K562 (cell line): ENCODE measurements around the gene ALKBH7. TPM values are rescaled to one million over a fixed set of nuclear protein-coding genes. Genes with fewer than 3 reads are reported as not detected.

Experiments
- BMI1 ChIP-seq: fragments of 150-350 bp; IDR thresholded peaks from 2 replicates; pipeline ENCODE4 v1.6.1; 2014; ENCODE audit warnings: low read length
- CBFA2T3 ChIP-seq: fragments of 450-650 bp; IDR thresholded peaks from 2 replicates; pipeline ENCODE4 v1.6.1; 2017
- CBX5 ChIP-seq: IDR thresholded peaks from 2 replicates; pipeline ENCODE4 v1.6.1; 2014; ENCODE audit warnings: low read depth, borderline replicate concordance
- CREM ChIP-seq: IDR thresholded peaks from 2 replicates; pipeline ENCODE4 v1.6.1; 2014; ENCODE audit warnings: antibody characterized with exemption, low read depth
- FOXA3 ChIP-seq, 2 experiments: fragments of 450-650 bp in 1 of 2; sonication (generic) in 1 of 2; formaldehyde crosslinking; IDR thresholded peaks in 1 of 2; conservative IDR thresholded peaks in 1 of 2; 2 replicates each; pipeline versions ENCODE4 v1.4.0 to v1.8.0; 2020 to 2022; ENCODE audit warnings: mild to moderate bottlenecking in 2 of 2, missing genetic modification reagents in 1 of 2
- KAT8 ChIP-seq: fragments of 450-650 bp; IDR thresholded peaks from 2 replicates; pipeline ENCODE4 v1.6.1; 2016; ENCODE audit warnings: low read depth, mild to moderate bottlenecking
- MCM5 ChIP-seq: fragments of 450-650 bp; IDR thresholded peaks from 2 replicates; pipeline ENCODE4 v1.6.1; 2016; ENCODE audit warnings: low read depth
- MTA2 ChIP-seq: fragments of 450-650 bp; IDR thresholded peaks from 2 replicates; pipeline ENCODE4 v1.6.1; 2016; ENCODE audit warnings: low read depth
- PHF8 ChIP-seq: fragments of 200-600 bp; sonication (generic); IDR thresholded peaks from 2 replicates; pipeline ENCODE4 v1.6.1; 2012; ENCODE audit warnings: mixed run types, mild to moderate bottlenecking, inconsistent platforms, low read length, moderate library complexity, borderline replicate concordance
- PHTF2 ChIP-seq: fragments of 250-450 bp; sonication (Bioruptor Pico); IDR thresholded peaks from 2 replicates; pipeline ENCODE4 v1.5.0; 2021; ENCODE audit warnings: mild to moderate bottlenecking
- RNF2 ChIP-seq: sonication (generic); IDR thresholded peaks from 2 replicates; pipeline ENCODE4 v1.6.1; 2016
- THAP12 ChIP-seq: fragments of 250-450 bp; sonication (Bioruptor Pico); IDR thresholded peaks from 2 replicates; pipeline ENCODE4 v1.9.0; 2021; ENCODE audit warnings: mild to moderate bottlenecking, inconsistent platforms
- ZBTB34 ChIP-seq: fragments of 250-450 bp; sonication (Bioruptor Pico); IDR thresholded peaks from 2 replicates; pipeline ENCODE4 v1.8.0; 2021; ENCODE audit warnings: mild to moderate bottlenecking, moderate library complexity
- ZNF316 ChIP-seq: fragments of 450-650 bp; IDR thresholded peaks from 2 replicates; pipeline ENCODE4 v1.6.1; 2016
- ZNF347 ChIP-seq: fragments of 450-650 bp; formaldehyde crosslinking; IDR thresholded peaks from 2 replicates; pipeline ENCODE4 v1.4.0; 2020; ENCODE audit warnings: low read depth, mild to moderate bottlenecking, moderate library complexity
- ZNF778 ChIP-seq: fragments of 450-650 bp; formaldehyde crosslinking; IDR thresholded peaks from 2 replicates; pipeline ENCODE4 v1.4.0; 2020; ENCODE audit warnings: mild to moderate bottlenecking, moderate library complexity
- polyA plus RNA-seq, 8 experiments: library from polyadenylated mRNA; depleted of rRNA in 4 of 8; stranded (reverse) in 5 of 8; unstranded in 3 of 8; fragments of >200 nt; fragmentation: Nextera tagmentation in 2 of 8; fragmentation: Illumina TruSeq in 1 of 8; extraction: Ambion mirVana in 2 of 8; extraction: Trizol in 1 of 8; gene quantifications; 2 replicates each; pipeline versions ENCODE4 v1.2.1 to v1.2.3, GENCODE V29; 2011 to 2014; ENCODE audit warnings: inconsistent platforms in 1 of 8, missing spikeins in 1 of 8
- total RNA-seq, 7 experiments: library from RNA; depleted of rRNA in 6 of 7; stranded (reverse); fragments of >200 nt in 6 of 7; fragmentation: Illumina TruSeq in 2 of 7; extraction: Trizol in 2 of 7; gene quantifications; 2 replicates each; pipeline versions ENCODE4 v1.2.1 to v1.2.3, GENCODE V29; 2011 to 2021; ENCODE audit warnings: low replicate concordance in 1 of 7
- TF ChIP-seq, protein P1 (sequence below): conservative IDR thresholded peaks from 2 replicates; pipeline ENCODE4 v1.6.1; 2011; ENCODE audit warnings: low read depth, mild to moderate bottlenecking, low read length; ENCODE audit not compliant: control insufficient read depth
- TF ChIP-seq, protein P2 (sequence below): fragments of 150-350 bp; IDR thresholded peaks from 2 replicates; pipeline ENCODE4 v1.6.1; 2014; ENCODE audit warnings: low read depth, mild to moderate bottlenecking, low read length, borderline replicate concordance

ALKBH7 gene
- total and polyA plus RNA-seq, 9 of the 15 experiments (the other 6 are each of a cell fraction or from before 2014, with no cell fraction given) = 0.69 to 94.8 (median 17.6) TPM

DNA sequence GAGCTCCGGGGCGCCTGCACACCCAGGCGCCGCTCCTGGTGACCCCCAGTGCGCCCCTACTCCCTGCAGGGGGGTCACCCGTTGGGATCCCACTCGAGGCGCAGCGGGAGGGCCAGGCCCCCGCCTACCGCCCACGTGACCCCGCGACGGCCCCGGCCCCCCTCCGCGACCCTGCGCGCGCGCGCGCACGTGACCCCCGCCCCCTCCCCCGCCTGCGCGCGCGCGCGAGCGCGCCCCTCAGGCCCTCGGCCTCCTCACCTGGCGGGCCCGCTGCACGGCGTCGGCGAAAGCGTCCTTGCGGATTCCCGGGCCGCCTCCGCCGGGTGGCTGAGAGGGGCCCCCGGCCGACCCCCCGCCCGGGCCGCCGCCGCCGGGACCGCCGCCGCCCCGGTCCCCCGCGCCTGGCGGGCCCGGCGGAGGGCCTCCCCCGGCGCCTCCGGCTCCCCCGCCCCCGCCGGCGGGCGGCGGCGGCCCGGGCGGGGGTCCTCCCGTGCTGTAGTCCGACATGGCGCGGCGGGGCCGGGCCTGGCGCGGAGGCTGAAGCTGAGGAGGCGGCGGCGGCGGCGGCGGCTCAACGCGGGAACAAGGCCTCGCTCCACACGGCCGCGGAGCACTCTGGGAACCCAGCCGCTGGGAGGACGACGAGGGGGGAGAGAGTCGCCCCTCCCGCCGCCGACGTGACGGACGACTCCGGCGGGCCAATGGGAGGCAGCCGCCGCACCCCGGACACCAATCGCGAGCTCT lies 51.8 kb downstream of the ALKBH7 start, which contains the start of gene KHSRP (continued):
- TF ChIP-seq, protein P1, sequence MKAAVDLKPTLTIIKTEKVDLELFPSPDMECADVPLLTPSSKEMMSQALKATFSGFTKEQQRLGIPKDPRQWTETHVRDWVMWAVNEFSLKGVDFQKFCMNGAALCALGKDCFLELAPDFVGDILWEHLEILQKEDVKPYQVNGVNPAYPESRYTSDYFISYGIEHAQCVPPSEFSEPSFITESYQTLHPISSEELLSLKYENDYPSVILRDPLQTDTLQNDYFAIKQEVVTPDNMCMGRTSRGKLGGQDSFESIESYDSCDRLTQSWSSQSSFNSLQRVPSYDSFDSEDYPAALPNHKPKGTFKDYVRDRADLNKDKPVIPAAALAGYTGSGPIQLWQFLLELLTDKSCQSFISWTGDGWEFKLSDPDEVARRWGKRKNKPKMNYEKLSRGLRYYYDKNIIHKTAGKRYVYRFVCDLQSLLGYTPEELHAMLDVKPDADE = 0 out of 2 replicates have a peak, but pooled peaks have one; percentile 29
- TF ChIP-seq ZBTB34 (CRISPR knock-in tag) (no peak), RNF2 (no peak), KAT8 (no peak), FOXA3 (CRISPR knock-in tag; conservative IDR thresholded peaks at IDR 0.05 in 1 of 2, IDR thresholded peaks at IDR 0.05 in 1 of 2) (no peak), THAP12 (CRISPR knock-in tag) (0 out of 2 replicates have a peak, but pooled peaks have one; percentile 15), BMI1 (no peak), CBFA2T3 (no peak), ZNF347 (no peak), CBX5 (no peak), ZNF316 (no peak), MTA2 (no peak), CREM (peak; percentile 88), PHTF2 (CRISPR knock-in tag) (no peak), PHF8 (peak; percentile 58; the same call in 1 of the 2 replicates), MCM5 (no peak), ZNF778 (CRISPR knock-in tag) (no peak)
- TF ChIP-seq, protein P2, sequence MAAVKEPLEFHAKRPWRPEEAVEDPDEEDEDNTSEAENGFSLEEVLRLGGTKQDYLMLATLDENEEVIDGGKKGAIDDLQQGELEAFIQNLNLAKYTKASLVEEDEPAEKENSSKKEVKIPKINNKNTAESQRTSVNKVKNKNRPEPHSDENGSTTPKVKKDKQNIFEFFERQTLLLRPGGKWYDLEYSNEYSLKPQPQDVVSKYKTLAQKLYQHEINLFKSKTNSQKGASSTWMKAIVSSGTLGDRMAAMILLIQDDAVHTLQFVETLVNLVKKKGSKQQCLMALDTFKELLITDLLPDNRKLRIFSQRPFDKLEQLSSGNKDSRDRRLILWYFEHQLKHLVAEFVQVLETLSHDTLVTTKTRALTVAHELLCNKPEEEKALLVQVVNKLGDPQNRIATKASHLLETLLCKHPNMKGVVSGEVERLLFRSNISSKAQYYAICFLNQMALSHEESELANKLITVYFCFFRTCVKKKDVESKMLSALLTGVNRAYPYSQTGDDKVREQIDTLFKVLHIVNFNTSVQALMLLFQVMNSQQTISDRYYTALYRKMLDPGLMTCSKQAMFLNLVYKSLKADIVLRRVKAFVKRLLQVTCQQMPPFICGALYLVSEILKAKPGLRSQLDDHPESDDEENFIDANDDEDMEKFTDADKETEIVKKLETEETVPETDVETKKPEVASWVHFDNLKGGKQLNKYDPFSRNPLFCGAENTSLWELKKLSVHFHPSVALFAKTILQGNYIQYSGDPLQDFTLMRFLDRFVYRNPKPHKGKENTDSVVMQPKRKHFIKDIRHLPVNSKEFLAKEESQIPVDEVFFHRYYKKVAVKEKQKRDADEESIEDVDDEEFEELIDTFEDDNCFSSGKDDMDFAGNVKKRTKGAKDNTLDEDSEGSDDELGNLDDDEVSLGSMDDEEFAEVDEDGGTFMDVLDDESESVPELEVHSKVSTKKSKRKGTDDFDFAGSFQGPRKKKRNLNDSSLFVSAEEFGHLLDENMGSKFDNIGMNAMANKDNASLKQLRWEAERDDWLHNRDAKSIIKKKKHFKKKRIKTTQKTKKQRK = no peak
